GM19468 (cell line): ENCODE data around the gene SREK1IP1.

Experiments
- ATAC-seq: cut with Tn5 transposase; IDR thresholded peaks from one replicate; pipeline ENCODE4 v1.9.1; 2021; ENCODE audit warnings: mild to moderate bottlenecking, moderate library complexity, moderate number of reproducible peaks; ENCODE audit not compliant: unreplicated experiment; ENCODE audit errors: extremely low read depth

SREK1IP1 gene

DNA sequence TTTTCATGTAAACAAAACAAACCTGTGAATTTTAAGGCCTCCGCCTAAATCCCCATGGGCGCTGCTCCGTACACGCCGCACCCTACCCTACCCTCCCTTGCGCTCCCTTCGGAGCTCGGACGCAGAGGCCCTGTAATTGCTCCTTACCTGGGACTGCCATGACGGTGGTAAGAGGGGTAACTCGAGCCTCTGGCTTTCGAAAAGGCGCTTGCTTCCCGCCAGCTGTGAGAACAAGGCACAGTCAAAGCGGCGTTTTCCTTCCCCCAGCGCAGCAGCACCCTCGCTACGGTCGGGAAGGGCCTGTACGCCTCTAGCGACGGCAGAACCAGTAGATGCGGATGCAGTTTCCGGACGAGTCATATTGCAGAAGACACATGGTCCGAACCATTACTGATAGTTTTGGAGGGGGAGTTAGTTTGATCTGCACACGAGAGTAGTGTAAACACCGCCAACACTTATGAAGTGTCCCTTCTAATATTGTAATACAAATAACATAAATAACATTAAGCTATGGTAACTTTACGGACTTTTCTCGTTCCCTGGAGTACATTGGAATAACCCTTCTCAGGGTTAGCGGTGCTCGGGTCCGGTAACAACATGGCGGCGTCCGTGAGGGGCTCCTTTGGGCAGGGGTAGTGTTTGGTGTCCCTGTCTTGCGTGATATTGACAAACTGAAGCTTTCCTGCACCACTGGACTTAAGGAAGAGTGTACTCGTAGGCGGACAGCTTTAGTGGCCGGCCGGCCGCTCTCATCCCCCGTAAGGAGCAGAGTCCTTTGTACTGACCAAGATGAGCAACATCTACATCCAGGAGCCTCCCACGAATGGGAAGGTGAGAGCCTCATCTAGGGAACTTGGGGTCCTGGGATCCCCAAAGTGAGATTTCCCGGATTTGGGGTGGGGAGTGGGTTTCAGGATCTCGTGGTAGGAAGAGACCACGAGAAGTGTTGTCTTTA is at the start of gene SREK1IP1, which contains the start of gene CWC27:
SREK1IP1 (minus strand) TSS at position 334 of the 955 bp plus-strand sequence; CDS start at position 160, 174 bp downstream.
CWC27 (plus strand) TSS at position 573 of the 955 bp plus-strand sequence; CDS start at position 790, 217 bp downstream.
- peak; percentile 97 for ATAC-seq

DNA sequence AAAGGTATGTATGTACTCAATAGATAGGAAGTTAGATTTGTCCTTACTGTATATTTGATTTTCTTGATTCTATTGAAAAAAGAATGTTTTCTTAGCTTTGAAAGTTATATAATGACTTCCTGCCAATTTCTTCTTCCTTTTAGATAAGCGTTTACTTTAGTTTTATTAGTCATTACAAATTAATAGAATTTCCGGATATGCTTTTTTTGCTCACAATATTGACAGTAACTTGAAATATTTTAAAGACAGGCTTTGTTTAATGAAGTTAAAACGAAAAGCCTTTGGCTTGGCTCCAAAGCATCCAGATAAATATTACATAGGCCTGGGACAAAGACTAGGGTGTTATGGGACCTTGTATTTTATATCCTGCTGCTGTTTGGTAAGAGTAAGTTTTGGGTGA is 49.8 kb upstream of the SREK1IP1 start:
- ATAC-seq = no peak

DNA sequence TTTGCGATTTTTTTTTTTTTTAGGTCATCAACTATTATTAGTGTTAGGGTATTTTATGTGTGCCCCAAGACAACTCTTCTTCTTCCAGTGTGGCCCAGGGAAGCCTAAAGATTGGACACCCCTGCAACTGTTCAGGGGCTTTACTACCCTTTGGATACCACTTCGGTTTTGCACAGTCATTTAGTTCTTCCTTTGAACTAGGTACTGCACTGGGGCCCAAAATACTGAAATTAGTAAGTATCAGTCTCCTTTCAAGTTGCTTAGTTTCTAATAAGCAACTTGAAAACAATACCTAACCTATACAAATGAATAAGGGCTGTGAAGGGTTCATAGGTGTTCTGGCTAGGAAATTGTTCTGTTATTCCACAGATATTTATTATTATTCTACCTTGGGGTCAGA is 45.6 kb upstream of the SREK1IP1 start:
- ATAC-seq = peak; percentile 89

DNA sequence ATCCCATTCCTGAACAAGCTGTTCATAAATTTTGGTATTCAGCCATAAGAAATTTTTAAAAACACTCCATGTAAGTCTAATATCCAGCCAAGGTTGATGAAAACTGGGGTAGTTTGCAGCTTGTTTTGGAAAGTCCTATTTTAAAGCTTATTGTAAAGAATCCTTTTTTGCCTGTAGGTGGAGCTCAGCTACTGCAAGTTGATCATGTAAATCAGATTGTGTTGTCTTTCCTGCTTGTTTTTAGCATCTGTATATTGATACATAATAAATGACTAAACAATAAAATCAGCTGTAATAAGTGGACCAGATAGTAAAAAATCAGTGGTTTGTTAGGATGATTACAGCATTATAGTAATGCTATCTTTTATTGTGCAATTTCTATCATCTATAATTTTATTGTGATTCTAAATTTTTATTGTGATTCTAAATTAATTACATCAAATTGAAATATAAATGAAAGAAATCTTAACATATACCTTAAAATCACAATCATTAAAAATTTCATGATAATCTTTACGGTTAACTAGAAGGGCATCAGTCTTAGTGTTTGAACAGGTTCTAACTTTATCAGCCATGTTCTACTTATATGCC is 42.7 kb upstream of the SREK1IP1 start:
- no peak for ATAC-seq

DNA sequence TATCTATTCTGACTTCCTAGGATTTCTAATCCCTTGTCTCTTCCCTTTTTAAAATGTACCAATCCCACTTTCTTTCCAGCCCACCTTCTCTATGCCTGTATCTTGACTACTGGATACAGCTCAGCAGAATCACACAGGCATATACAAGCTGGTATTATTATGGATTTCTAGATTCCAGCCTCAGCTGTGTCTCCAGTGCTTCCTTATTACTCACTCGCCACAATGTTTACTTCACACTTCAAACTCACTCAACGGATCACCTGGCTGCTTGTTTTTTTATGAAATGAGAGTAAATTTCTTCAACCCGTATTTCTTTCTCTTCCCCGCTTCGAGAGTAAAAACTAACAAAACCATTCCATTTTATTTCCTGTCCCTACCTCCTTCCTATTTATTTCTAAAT is 39.0 kb upstream of the SREK1IP1 start:
- ATAC-seq = no peak

DNA sequence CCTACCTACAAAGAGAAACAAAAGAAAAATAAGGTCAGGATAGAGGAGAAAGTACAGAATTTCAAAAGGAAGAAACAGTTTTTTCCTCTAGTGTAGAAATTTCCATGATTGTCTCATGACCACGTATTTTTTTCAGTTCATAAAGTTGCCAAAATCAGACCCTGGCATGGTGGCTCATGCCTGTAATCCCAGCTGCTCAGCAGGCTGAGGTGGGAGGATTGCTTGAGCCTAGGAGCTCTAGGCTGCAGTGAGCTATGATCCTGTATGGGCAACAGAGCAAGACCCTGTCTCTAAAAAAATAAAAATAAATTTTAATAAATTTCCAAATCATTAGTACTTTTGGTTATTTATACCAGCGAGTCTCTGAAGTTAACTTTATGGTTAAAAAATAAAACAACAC is 38.0 kb upstream of the SREK1IP1 start:
- ATAC-seq = no peak

DNA sequence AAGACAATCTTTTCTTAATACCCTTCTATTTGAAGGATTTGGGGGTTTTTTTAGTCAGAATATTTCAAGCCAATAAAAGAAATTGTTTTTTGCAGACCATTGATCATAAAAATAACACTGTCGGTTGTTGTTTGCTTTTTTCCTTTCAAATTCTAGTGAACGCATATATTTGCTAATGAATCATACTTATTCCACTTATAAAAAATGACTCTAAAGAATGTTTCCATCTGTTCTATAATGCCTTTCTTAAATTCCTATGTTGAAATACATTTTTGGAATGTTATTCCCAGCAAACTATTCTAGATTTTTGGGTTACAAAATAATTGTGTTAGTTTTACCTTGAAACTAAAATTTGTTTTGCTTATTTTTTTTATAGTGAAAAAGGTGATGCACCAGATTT is 32.4 kb upstream of the SREK1IP1 start:
- ATAC-seq = no peak

DNA sequence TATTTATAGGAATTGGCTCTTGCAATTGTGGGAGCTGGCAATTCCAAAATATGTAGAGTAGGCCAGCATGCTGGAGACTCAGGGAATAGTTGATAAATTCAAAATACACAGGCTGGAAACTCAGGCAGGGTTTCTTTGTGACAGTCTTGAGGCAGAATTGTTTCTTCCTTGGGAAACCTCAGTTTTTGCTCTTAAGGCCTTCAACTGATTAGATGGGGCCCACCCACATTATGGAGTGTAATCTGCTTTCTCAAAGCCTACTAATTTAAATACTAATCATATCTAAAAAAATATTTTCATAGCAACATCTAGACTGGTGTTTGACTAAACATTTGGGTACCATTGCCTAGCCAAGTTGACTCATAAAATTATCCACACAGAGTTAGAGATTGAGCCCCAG is 27.8 kb upstream of the SREK1IP1 start:
- no peak for ATAC-seq

DNA sequence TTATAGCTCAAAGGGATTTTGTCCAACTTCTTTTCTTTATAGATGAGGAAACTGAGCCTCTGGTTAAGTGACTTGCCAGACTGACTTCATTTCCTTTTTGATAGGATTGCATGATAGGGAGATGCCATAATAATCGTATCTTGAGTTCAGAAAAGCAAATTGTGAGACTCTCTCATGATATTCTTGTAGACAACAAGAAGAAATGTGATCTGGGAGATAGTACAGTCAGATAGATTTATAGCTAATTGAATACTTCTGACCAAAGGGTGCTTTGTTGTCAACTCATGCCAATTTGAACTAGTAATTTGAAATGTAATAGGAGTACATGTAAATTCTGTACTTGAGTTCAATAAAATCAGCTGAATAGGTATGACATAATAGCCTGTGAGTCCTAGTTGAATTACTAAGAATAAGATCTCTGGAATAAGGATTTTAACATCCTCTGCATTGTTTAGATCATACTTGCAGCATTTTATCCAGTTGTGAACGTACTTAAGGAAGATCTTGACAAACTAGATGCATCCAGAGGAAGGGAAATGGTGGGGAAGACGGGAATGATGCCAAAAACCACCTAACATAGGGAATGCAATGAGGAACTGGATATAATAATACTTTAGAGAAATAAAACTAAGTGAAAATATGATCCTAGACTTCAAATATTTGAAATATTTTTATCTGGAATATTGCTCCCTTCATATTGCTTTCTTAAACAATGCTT is 25.7 kb upstream of the SREK1IP1 start:
- ATAC-seq = no peak

DNA sequence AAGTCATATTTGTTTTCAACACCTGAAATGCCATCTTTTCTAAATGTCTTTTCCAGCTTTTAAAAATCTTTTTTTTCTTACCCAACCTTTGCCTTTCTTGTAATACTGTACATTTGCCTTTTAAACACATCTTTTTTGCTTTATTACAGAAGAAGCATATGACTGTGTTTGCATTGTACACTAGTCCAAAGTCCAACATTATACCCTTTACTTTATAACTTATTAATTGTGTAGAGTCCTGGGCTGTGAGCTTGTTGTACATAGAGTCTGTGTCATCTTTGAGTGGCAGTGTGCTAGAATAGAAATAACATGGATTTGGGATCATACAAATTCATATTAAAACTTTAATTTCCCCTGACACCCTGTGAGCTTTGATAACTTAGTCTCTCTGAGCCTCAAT is 24.0 kb upstream of the SREK1IP1 start:
- no peak for ATAC-seq

DNA sequence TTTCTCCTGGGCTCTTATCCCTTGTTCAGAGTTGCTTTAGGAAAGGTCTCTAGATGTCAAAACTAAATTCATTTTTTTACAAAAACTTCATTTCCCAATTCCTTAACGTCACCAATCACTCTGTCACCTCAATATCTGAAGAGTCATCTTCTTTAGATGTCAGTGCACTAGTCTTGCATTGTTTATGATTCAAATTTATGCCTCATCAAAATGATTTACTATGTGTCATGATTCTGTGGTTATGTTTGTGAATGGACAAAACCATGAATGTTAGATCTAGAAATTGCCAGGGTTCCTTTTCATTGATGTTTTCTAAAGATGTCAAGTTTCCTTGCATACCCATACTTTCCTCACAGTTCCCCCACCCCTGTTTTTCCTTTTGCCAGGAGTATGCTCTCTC is 21.7 kb upstream of the SREK1IP1 start:
- no peak for ATAC-seq

DNA sequence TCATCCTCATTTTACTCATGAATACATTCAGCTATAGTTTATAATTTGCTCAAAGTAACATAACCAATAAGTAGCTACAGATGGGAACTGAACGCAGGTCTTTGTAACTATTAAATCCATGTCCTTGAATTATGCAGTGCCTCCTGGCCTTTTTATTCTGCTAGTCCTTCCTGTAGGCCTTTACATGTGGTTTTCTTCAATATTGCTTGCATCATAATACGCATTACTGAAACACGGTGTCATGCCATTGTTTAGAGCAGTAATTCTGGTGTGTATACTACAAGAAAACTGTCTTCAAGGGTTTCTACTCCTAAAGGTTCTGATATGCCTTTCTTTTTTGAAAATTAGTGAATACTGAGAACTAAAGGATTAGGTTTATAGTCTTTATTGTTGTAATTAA is 21.0 kb upstream of the SREK1IP1 start:
- no peak for ATAC-seq

DNA sequence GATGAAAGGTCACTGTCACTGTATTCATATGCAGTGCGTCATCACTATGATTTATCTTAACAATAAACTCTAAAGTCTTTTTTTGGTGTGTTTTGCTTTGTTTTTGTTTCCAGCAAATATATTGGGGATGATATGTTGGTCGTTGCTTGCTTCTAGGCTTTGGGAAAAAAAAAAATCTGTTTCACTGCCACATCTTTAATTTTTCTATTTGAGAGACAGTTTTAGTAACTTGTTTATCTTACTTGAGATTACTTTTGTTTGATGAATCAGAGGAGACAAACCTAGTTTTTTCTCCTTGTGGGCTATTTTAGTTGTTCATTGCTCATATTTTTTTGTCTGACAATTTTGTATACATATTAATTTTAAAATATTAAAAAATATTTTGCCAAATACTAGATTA is 19.7 kb upstream of the SREK1IP1 start:
- no peak for ATAC-seq

DNA sequence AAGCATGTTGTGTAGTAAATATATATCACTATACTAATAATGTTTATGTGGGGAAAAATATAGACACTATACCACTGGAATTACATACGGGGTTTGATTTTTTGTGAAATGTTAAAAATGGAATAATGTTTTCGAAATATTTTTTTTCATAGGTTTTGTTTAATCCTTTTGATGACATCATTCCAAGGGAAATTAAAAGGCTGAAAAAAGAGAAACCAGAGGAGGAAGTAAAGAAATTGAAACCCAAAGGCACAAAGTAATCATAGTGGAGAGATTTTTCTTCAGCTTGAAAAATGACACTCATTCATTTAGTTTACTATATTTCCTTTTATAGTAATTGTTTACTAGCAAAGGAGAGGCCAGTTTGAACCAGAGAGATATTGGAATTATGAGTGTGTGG is 17.9 kb upstream of the SREK1IP1 start:
- ATAC-seq = no peak

DNA sequence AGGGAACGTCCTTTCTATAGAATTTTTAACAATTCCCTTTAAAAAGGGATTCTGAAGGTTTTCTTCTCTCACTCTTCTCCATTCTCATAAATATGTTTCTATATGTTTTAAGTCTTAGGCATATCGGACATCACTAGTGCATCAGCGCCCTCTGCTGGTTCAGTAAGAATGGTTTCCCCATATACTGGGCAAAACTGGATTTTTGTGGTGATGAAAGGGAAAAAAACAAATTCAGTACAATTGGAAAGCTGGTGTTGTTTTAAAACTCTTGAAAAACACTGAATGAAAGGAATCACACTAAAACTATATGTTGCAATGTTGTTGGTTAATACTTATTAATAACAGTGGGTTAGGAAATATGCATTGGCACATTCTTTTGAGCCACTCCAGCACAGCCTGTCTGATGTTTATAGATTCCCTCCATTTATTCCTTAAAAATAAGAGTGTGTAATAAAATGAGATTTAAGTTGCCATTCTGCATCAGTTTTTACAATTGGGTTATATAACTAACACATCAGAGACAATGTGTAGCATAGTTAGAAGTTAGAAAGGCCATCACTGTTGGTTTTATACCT is 16.0 kb upstream of the SREK1IP1 start:
- peak; percentile 53 for ATAC-seq

DNA sequence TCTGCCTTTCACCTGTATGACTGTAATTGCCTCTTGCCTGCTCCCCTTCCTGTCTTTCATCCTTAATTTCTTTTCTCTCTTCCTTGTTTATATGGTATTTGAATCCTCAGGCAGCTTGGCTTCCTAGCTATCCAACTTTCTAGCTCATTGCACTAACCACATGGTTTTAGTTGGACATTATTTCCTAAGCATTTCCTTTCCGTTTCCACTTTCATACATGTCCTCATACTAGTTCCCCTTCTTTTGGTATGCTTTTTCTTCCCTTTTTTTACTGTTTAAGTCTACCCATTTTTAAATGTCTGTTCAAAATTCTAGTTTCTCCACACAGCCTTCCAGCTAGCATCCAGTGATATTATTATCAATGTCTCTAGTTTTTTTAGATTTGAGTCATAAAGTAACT is 6.8 kb upstream of the SREK1IP1 start:
- ATAC-seq = no peak

DNA sequence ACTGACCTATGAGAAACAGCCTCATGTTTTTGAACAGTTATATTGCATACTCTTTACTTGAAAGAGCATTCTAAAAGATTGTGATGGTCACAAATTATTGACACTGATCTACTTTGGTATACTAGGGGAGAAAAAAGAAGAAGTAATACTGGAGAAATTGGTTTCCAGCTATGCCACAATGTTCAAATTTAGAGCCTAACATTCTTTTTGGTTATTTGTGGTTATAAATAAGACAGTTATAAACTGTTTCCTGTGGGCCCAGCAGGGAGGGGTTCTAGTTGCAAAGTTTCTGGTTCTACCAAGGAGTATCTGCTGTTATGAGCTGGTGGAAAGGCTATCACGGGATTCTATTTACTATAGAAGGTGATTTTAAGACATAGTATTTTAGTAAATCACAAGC is 5.0 kb upstream of the SREK1IP1 start:
- peak; percentile 33 for ATAC-seq

DNA sequence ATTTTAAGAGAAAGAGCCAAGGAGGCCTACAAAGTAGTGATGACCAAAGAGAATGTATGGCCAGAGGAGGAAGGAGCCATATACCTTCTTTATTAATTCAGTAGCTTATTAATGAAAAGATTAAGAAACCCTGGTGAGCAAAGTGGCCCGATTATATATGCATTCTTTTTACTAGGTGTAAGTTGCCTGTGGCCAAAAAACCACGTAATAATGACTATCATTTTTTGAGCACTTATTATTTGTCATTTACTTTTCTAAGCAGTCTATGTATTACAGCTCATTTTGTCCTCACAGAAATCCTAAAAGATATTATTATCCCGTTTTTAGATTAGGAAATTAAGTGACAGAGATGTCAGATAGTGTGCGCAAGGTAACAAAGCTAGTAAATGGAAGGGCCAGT is 3.2 kb upstream of the SREK1IP1 start:
- no peak for ATAC-seq

DNA sequence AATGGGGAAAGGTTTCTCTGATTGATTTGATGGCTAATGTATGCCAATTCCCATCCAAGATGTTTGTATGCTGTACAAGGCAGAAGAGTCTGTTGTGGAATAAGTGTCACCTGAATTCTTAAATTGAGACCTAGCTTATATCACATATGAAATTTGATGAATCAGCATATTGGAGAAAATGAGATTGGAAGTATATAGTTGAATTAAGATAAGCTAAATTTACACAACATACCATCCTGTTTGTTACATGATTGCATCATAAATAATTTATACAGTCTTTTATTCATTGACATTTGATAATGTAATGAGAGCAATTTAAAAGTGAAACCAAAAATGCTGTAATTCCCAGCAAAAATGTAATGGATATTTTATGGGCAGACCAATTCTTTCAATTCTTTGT is 1.4 kb upstream of the SREK1IP1 start:
- no peak for ATAC-seq

DNA sequence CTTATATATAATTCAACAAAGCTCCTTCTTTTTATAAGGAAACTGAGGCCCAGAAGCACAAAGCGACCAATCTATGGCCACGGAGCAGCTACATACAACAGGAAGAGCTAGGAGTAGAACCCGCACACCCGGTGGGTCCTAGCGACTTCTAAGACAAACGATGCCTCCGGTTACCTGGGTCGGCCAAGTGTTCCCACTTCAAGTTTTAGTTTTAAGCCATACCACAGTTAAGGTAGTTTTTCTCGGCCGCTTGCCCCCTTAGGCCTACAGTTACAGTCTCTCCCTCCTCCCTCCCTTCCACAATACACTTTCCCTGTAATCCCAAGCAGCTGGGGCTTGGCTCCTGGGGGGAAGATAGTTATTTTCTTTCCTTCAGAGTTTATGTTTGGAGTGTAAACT is 533 bp downstream of the SREK1IP1 start:
- no peak for ATAC-seq

DNA sequence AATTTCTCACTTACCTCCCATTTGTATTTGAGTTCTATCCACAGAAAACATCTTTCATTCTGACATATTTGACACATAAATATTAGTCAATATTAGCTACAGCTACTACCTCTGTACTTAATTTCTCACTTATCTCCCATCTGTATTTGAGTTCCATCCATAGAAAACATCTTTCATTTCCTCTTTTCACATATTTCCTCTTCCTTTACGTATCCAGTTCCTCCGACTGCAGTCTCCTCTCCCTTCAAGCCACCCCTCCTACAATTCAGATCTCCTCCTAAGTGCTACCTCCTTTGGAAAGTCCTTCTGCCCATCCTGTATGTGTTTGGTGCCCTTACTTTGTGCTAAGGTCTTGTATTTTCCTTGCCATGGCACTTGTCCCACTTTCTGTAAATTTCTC is 1.6 kb downstream of the SREK1IP1 start:
- ATAC-seq = no peak
